ENCODE measurements around the gene VSIG10L2. TPM values are rescaled to one million over a fixed set of nuclear protein-coding genes. Genes with fewer than 3 reads are reported as not detected.

The VSIG10L2 gene
- polyA plus RNA-seq, 2 of the 4 experiments (the other 2 are of a cell fraction), result not detected

DNA sequence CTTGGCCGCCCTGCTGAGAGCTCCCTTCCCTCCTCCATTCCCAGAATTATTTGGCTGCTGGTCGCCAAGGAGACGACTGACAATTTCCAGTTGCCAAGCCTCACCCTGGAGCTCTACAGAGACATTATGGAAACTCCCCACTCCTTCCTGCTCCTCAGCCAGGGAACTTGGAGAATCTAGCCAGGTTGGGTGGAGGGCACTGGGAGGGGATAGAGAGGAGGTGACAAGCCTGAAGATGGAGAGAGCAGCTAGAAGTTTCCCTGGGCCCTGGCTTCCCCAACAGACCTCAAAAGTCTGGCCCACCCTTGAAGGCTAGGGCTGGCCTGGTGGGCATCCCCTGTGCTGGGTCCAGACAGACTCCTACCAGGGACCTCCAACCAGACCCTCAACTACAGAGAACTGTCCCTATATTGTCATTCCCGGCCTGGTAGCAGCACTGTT is 6.7 kb upstream of the VSIG10L2 start:
- CTCF ChIA-PET, result interaction anchor here (2.5 to 6.7 kb wide), 3 partner anchors 15 to 254 kb away, joined by 9 to 38 read pairs (median 15); partner anchors contain the start of gene CDON
- FAIRE-seq, result no peak
- no peak for ATAC-seq
- 56% methylated on average over 4 of the region's 4 CpGs for WGBS (ENCODE audit: missing lambda C conversion rate)
- Histone ChIP-seq H3K27ac (no peak overlapping the region), H3K4me2 (no peak overlapping the region), H3K4me3 (no peak overlapping the region), H3K4me1 (no peaks in the 10 kb centered on the region), H3K9me3 (no peaks in the 10 kb centered on the region)
- DNase-seq (ENCODE audit: low read depth in 1 of 2, low spot score in 1 of 2), result no peak
- no peak for TF ChIP-seq JUNB (IDR thresholded peaks at IDR 0.05)
- TF ChIP-seq, protein P1, sequence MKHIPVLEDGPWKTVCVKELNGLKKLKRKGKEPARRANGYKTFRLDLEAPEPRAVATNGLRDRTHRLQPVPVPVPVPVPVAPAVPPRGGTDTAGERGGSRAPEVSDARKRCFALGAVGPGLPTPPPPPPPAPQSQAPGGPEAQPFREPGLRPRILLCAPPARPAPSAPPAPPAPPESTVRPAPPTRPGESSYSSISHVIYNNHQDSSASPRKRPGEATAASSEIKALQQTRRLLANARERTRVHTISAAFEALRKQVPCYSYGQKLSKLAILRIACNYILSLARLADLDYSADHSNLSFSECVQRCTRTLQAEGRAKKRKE (CRISPR knock-in tag; IDR thresholded peaks at IDR 0.05; ENCODE audit: low read depth), result no peak
- no peak for TF ChIP-seq GATA3 (IDR thresholded peaks at IDR 0.05; ENCODE audit: borderline replicate concordance)
- TF ChIP-seq CBX8 (IDR thresholded peaks at IDR 0.05), result no peak
- TF ChIP-seq HOXA7 (CRISPR knock-in tag; IDR thresholded peaks at IDR 0.05), result no peak
- TF ChIP-seq, protein P2, sequence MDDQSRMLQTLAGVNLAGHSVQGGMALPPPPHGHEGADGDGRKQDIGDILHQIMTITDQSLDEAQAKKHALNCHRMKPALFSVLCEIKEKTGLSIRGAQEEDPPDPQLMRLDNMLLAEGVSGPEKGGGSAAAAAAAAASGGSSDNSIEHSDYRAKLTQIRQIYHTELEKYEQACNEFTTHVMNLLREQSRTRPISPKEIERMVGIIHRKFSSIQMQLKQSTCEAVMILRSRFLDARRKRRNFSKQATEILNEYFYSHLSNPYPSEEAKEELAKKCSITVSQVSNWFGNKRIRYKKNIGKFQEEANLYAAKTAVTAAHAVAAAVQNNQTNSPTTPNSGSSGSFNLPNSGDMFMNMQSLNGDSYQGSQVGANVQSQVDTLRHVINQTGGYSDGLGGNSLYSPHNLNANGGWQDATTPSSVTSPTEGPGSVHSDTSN (IDR thresholded peaks at IDR 0.05), result no peak
- TF ChIP-seq, protein P3, sequence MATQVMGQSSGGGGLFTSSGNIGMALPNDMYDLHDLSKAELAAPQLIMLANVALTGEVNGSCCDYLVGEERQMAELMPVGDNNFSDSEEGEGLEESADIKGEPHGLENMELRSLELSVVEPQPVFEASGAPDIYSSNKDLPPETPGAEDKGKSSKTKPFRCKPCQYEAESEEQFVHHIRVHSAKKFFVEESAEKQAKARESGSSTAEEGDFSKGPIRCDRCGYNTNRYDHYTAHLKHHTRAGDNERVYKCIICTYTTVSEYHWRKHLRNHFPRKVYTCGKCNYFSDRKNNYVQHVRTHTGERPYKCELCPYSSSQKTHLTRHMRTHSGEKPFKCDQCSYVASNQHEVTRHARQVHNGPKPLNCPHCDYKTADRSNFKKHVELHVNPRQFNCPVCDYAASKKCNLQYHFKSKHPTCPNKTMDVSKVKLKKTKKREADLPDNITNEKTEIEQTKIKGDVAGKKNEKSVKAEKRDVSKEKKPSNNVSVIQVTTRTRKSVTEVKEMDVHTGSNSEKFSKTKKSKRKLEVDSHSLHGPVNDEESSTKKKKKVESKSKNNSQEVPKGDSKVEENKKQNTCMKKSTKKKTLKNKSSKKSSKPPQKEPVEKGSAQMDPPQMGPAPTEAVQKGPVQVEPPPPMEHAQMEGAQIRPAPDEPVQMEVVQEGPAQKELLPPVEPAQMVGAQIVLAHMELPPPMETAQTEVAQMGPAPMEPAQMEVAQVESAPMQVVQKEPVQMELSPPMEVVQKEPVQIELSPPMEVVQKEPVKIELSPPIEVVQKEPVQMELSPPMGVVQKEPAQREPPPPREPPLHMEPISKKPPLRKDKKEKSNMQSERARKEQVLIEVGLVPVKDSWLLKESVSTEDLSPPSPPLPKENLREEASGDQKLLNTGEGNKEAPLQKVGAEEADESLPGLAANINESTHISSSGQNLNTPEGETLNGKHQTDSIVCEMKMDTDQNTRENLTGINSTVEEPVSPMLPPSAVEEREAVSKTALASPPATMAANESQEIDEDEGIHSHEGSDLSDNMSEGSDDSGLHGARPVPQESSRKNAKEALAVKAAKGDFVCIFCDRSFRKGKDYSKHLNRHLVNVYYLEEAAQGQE (IDR thresholded peaks at IDR 0.05), result no peak
- no peak for TF ChIP-seq EP300 (IDR thresholded peaks at IDR 0.05)
- no peak for TF ChIP-seq FOSB (CRISPR knock-in tag; IDR thresholded peaks at IDR 0.05)
- TF ChIP-seq, protein P4, sequence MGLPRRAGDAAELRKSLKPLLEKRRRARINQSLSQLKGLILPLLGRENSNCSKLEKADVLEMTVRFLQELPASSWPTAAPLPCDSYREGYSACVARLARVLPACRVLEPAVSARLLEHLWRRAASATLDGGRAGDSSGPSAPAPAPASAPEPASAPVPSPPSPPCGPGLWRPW (IDR thresholded peaks at IDR 0.05), result no peak
- TF ChIP-seq PHF8 (IDR thresholded peaks at IDR 0.05; ENCODE audit: borderline replicate concordance, low read depth), result no peak
- no peak for TF ChIP-seq MYC (IDR thresholded peaks at IDR 0.05; ENCODE audit: borderline replicate concordance, low read length)
- no peak for TF ChIP-seq POLR2AphosphoS2 (conservative IDR thresholded peaks at IDR 0.05; ENCODE audit: low read length)
- TF ChIP-seq HOXB5 (CRISPR knock-in tag; IDR thresholded peaks at IDR 0.05), result no peak
- TF ChIP-seq TFCP2L1 (CRISPR knock-in tag; IDR thresholded peaks at IDR 0.05), result no peak
- POLR2A ChIA-PET, result no interaction called here

DNA sequence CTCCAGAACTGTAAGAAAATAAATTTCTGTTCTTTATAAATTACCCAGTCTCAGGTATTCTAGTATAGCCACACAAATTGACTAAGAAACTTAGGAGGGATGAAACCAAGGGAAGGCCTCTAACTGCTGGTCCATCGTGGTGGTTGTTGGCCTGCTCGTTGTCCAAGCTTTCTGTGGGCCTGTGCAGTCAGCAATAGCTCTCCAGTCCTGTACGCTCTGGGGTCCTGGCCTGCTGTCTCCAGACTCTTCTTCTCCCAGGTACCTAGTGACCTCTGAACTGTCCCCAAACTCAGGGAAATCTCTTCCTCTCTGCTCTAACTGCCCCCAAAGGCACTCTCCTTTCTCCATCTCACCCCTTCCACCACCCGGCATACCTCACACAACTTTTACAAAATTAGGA is 5.7 kb upstream of the VSIG10L2 start:
- CTCF ChIA-PET, result interaction anchor here (0.6 to 6.7 kb wide), 4 partner anchors 16 to 253 kb away, joined by 5 to 38 read pairs (median 10); no protein-coding TSS in a partner anchor
- POLR2A ChIA-PET, result no interaction called here
- no peaks in the 10 kb centered on the region for H3K4me1 ChIP-seq
- WGBS (ENCODE audit: missing lambda C conversion rate), result 89% methylated on average over 4 of the region's 4 CpGs
- no peak for TF ChIP-seq CBX2 (IDR thresholded peaks at IDR 0.05; ENCODE audit: borderline replicate concordance, low read depth)
- TF ChIP-seq EP300 (IDR thresholded peaks at IDR 0.05), result no peak
- TF ChIP-seq ESRRA (IDR thresholded peaks at IDR 0.05; ENCODE audit: borderline replicate concordance, low read length), result no peak
- TF ChIP-seq ZNF302 (CRISPR knock-in tag; IDR thresholded peaks at IDR 0.05), result no peak
- TF ChIP-seq TP53 (CRISPR knock-in tag; IDR thresholded peaks at IDR 0.05), result no peak
- no peak for TF ChIP-seq RNF2 (IDR thresholded peaks at IDR 0.05; ENCODE audit: borderline replicate concordance, low read depth)
- TF ChIP-seq KDM5A (IDR thresholded peaks at IDR 0.05), result no peak
- TF ChIP-seq, protein P2 (IDR thresholded peaks at IDR 0.05), result no peak
- TF ChIP-seq SMC3 (IDR thresholded peaks at IDR 0.05), result no peak
- no peak for TF ChIP-seq JUNB (IDR thresholded peaks at IDR 0.05)
- no peak for TF ChIP-seq HEYL (CRISPR knock-in tag; IDR thresholded peaks at IDR 0.05)
- TF ChIP-seq ZSCAN20 (CRISPR knock-in tag; IDR thresholded peaks at IDR 0.05), result no peak
- no peak for TF ChIP-seq HOXB13 (CRISPR knock-in tag; IDR thresholded peaks at IDR 0.05; ENCODE audit: low read depth)
- no peak for TF ChIP-seq HOXB5 (CRISPR knock-in tag; IDR thresholded peaks at IDR 0.05)
- TF ChIP-seq BHLHE40 (IDR thresholded peaks at IDR 0.05; ENCODE audit: low read depth, low read length), result no peak
- no peak for TF ChIP-seq HDAC2 (IDR thresholded peaks at IDR 0.05)
- no peak for TF ChIP-seq MAZ (IDR thresholded peaks at IDR 0.05; ENCODE audit: borderline replicate concordance, low read depth, low read length)
- ATAC-seq (no peak), FAIRE-seq (no peak), DNase-seq (ENCODE audit: low read depth in 1 of 2, low spot score in 1 of 2) (no peak)
- H3K4me3 ChIP-seq, result no peak overlapping the region
- H3K9me3 ChIP-seq, result no peaks in the 10 kb centered on the region
- no peak overlapping the region for H3K27ac ChIP-seq
- H3K4me2 ChIP-seq, result no peak overlapping the region
